Measurements from ENCODE around the gene PBX4. TPM values are rescaled to one million over a fixed set of nuclear protein-coding genes. Genes with fewer than 3 reads are reported as not detected.
"Not testable (repeated sequence)": the region's sequence is repeated elsewhere in the genome, so short reads cannot be mapped to it uniquely, and the experiment has no call there.

Gene PBX4
- total RNA-seq, 1 experiment from 2014 or later, result 0.94 TPM

DNA sequence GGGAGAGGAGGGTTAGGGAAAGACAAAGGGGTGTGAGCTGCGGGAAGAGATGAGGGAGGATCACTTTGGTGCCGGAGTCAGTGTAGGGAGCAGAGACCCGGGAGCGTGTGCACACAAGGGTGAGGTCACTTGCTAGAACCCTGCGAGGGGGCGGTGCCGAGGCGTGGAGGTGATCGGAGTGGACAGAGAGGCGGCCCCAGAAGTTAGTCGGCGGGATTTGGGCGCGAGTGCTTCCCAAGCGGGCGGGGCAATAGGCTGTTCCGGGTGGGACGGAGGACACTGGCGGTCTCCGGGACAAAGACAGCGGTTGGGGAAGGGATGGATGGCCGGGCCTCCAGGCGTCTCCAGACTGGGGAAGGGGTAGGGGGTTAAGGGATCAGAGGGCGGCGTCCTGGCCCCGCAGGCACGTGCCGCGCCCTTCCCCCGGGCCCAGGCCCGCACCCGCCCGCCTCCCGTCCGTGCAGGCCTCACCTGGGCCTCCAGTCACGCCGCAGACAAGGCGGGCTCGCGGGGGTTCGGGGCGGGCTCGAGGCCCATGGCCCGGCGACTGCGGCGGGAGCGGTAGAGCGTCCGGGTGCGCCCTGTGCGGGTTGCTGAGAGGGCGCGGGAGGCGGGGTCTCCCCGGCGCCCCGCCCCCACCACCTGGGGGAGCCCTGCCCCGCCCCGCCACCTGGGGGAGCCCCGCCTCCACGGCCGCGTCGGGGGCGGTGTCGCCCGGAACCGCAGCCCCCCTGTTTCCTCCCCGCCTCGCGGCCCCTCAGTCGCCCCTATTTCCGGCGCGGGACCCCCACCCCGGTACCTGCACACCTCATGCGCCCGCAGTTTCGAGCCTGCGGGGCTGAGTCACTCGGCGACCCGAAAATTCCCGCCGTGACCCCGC is 9.4 kb upstream of the PBX4 start, which contains the start of gene LPAR2:
Gene LPAR2, minus strand, starts transcription at position 600 of the 880 bp plus-strand sequence. CDS start 945 bp downstream, outside the sequence.
- peak; percentile 43 for DNase-seq (ENCODE audit: low read depth)

DNA sequence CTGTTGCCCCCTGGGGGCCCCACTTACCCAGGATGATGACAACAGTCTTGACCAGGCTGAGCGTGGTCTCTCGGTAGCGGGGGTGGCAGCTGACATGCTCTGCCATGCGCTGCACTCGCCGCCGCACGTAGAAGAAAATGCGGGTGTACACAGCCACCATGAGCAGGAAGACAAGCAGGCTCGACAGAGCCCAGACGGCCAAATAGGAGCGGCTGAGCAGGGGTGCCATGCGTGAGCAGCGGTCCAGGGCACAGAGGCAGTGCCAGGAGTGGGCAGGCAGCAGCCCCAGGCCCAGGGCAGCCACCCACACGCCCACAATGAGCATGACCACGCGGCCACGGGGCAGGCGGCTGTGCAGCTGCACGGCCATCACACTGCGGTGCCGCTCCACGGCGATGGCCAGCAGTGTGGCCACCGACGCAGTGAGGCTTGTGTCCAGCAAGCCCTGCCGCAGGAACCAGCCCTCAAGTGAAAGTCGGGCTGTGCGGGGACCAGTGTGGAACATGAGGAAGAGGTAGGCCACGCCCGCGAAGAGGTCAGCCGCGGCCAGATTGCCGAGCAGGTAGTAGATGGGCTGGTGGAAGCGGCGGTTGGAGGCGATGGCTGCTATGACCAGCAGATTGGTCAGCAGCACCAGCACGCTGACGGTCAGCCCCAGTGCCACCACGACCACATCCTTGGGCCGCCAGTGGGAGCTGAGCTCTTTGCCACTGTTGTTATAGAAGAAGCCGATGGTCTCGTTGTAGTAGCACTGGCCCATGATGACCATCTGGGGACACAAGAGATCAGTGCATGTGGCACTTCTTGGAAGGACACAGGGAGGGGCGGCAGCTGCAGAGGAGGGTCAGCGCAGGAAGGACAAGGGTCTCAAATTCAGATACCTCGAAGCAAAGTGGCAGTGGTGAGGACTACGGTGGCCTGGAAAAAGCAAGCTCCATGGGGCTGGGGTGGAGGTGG is 8.3 kb upstream of the PBX4 start:
- DNase-seq (ENCODE audit: low read depth), result no peak

DNA sequence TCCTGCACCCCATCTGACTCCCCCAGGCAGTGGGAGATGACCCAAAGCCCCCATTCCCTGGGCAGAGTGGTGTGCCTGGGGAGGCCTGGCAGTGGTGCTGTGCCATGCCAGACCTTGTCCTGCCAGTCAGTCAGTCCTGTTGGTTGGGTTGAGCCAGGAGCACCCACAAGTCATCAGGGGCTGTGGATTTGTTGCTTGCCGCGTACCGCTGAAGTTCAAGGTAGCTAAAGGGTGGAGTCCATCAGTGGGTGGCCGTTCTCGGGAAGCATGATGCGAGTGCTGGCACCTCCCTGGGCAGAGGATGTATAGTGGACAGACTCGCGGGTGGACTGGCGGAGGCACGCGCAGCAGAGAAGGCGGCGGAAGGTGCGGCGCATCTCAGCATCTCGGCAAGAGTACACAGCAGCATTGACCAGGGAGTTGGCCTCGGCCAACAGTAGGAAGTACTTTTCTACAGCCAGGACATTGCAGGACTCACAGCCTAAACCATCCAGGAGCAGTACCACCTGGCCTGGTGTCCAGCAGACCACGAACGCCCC is 5.6 kb upstream of the PBX4 start:
- no peak for DNase-seq (ENCODE audit: low read depth)

DNA sequence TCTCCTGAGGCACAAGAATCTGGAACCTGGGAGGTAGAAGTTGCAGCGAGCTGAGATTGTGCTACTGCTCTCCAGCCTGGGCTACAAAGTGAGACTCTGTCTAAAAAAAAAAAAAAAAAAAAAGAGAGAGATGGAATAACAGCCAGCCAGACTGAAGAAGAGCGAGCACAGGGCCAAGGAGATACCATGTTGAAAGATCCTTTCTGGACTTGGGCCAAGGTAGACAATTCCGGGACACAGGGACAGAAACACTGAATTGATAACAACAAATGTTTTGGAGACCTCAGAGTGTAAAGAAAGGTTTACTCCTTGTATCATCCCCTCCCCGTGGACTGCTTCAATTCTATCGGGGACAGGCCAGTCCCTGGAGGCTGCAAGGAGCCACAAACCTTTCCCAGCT is 4.9 kb upstream of the PBX4 start:
- no peak for DNase-seq (ENCODE audit: low read depth)

DNA sequence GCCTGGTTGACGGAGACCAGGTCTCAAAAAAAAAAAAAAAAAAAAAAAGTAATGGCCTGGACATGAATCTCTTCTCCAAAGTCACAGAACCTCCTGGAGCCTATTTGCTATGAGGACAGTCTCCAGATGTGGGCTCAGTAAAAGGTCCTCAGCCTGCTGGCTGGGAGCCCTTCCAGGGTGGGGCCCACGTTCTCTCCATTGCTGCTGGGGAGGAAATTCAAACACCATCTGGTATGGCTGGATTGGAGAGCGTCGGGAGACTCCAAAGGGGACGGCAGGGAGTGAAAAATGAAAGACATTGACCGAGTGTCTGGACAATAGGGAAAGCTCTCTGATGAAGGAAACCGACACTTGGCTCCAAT is 1.3 kb upstream of the PBX4 start:
- DNase-seq (ENCODE audit: low read depth), result no peak

DNA sequence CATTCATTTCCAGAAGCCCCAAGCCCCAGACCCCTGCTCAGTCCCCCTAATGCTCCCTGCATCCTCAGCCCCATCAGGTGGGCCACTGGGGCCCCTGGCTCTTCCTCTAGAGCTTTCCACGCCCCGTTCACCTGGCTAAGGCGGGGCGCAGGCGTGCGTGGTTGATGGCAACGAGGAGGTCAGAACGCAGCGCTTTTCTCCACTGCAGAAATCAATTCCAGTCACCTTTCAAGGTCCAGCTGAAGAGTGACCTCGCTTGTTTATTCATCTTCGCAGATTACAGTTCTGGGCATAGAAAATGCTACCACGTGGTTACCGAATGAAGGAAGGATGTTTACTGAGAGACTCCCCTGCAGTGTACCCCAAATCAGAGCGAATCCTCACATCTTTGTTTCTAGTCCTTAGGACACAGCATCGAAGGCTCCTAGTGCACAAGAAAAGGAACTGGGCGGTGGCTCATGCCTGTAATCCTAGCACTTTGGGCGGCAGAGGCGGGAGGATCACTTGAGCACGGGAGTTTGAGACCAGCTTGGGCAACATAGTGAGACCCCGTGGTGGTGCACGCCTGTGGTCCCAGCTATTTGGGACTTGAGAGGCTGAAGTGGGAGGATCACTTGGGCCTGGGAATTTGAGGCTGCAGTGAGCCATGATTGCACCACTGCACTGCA is 828 bp upstream of the PBX4 start:
- no peak for DNase-seq (ENCODE audit: low read depth)

DNA sequence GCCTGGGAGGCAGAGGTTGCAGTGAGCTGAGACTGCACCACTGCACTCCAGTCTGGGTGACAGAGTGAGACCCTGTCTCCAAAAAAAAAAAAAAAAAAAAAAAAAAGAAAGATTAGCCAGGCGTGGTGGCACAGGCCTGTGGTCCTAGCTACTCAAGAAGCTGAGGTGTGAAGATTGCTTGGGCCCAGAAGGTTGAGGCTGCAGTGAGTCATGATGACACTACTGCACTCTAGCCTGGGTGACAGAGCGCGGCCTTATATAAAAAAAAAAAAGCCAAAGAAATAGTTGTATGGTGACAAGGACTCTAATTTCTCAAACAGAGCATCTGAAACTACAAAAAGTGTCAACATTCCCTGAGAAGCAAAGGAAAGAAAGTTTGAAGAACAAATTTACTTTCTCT is 3.4 kb downstream of the PBX4 start:
- peak; percentile 86 for DNase-seq (ENCODE audit: low read depth)

DNA sequence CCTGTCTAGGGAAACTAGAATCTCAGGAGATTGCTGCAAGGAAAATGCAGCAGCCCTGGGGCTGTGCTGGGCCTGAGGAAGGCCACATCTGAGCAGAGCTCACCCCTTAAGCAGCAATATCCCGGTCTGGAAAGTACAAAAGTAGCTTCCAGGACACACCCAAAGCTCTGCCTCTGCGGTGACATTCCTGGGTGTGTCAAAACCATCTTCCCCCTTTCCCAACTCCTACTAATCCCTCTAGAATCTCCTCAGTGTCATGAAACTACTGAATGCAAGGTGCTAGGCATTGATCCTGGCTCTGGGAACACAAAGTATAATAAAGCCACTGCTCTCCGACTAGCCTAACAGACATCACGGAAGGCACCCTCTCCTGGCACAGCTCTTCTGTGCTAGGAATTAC is 5.0 kb downstream of the PBX4 start:
- no peak for DNase-seq (ENCODE audit: low read depth)

DNA sequence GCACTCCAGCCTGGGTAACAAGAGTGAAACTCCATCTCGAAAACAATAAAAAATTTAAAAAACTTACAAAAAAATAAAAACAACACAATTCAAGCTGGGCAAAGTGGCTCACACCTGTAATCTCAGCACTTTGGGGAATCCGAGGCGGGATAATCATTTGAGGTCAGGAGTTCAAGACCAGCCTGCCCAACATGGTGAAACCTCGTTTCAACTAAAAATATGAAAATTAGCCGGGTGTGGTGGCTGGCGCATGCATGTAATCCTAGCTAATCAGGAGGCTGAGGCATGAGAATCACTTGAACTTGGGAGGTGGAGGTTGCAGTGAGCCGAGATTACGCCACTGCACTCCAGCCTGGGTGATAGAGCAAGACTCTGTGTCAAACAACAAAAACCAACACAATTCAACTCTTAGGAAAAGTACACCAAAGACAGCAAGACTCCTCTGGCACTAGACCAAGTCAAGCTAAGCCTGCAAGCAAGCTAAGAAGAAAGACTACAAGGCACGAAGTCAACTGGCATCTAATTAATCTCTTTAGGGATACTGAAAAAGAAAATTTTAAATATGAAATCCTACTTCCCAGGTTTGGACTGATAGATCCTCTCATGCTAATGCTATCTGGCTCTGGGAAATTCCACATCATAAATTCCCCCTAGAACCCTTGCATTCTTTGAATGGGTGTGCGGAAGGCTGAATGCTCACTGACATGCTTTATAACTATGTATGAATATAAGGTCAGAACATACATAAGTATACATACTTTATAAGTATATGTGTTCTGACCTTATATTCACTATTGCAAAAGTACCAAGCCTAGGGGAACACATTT is 7.9 kb downstream of the PBX4 start:
- DNase-seq (ENCODE audit: low read depth), result no peak

DNA sequence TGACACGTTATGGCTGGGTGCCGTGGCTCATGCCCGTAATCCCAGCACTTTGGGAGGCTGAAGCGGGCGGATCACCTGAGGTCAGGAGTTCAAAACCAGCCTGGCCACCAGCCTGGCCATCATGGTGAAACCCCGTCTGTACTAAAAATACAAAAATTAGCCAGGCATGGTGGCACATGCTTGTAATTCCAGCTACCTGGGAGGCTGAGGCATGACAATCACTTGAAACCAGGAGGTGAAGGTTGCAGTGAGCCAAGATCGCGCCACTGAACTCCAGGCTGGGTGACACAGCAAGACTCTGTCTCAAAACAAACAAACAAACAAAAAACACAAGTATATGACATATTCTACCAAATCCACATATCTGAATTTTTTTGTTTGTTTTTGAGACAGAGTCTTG is 11.8 kb downstream of the PBX4 start:
- not testable (repeated sequence) for DNase-seq (ENCODE audit: low read depth)

DNA sequence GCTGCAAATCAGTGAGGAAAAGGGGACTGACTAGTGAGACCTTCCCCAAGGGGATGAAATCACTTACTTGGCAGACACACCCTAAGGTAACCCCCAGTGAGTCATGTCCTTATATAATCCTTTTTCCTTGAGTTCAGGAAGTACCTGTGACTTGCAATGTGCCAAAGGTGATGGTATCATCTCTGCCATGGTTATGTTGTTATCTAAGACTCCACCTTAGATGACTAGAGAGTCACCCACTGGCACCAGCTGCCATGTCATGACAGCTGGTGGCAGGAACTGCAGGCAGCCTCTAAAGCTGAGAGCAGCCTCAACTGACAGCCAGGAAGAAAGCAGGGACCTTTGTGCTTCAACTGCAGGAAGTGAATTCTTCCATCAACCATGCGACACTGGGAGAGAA is 12.5 kb downstream of the PBX4 start:
- DNase-seq (ENCODE audit: low read depth), result peak; percentile 75

DNA sequence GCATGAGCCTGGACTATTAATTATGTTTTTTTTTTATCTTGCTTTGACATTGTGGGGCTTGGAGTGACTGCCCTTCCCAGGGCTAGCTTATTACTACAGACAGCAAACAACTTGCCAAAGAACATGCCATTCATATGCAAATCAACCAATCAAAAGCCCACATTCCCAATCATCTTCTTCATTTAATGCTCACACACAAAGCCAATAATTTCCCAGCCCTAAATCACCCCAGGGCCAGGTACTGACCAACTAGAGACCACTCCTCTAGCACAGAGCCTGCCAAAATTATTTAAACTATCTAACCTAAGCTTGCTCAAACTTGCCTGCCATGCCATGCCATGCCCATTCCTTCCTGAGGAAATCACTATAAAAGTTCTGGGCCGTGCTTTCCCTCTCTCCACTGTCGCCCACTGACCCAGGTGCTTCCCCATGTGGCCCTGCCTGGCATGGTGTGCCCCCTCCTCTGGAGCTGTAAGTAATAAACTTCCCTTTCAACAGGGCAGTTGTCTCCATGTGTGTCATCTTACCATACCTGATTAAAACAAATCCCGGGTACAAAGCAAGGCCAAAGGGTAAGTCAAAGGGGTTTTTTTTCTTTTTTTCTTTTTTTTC is 15.7 kb downstream of the PBX4 start:
- no peak for DNase-seq (ENCODE audit: low read depth)

DNA sequence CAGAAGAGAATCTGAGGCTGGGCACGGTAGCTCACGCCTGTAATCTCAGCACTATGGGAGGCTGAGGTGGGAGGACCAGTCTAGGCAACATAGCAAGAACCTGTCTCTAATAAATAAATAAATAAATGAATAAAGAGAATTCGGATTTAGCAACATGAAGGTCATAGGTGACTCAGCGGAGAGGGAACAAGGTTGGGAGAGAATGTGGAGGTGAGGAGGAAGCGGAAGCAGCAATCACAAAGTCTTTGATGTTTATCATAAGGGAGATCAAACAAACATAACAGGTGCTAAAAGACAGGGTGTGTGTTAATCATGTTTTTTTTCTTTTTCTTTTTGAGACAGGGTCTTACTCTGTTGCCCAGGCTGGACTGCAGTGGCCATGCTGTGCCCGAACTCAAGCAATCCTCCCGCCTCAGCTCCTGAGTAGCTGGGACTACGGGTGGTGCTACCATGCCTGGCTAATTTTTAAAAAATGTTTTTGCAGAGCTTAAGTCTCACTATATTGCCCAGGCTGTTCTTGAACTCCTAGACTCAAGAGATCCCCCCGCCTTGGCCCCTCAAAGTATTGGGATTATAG is 16.3 kb downstream of the PBX4 start:
- no peak for DNase-seq (ENCODE audit: low read depth)

DNA sequence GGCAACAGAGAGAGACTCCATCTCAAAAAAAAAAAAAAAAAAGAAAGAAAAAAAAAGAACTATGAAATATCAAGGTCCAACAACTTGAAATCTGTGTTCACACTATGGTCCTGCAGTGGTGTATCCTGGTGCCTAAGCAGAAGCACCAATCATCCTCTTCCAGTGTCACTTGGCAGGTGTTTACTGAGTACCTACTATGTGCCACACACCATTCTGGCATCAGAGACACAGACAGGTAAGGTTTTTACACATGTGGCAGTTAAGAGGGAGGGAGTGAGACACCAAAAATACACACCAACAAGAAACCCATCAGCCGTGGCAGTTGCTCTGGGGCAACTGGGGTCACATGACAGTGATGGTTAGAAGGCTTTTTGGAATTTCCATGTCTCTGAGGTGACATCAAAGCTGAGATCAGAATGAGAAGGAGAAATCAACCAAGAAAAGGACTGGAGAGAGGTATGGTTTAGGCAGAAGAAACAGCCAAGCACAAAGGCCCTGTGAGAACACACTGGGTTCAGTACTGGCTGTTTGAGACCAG is 17.6 kb downstream of the PBX4 start:
- no peak for DNase-seq (ENCODE audit: low read depth)

DNA sequence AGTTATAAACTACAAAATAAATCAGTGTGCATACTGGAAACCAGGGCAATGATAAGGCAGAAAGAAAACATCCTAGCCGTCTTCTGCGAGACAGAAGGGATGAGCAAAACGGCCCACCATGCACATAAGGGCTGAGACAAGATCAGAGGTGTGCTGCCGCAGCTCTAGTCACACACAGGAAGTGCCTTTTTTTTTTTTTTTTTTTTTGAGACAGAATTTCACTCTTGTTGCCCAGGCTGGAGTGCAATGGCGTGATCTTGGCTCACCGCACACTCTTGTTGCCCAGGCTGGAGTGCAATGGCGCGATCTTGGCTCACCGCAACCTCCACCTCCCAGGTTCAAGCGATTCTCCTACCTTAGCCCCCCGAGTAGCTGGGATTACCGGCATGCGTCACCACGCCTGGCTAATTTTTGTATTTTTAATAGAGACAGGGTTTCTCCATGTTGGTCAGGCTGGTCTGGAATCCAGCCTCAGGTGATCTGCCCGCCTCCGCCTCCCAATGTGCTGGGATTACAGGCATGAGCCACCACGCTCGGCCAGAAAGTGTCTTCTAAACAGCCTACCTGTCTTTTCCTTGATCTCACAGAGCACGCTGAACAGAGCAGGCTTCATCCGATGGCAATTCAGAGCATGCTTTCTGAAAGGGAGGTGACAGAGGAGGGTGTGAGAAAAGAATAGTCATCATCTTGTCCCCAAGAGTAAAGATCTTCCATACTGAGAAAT is 19.6 kb downstream of the PBX4 start:
- not testable (repeated sequence) for DNase-seq (ENCODE audit: low read depth)

DNA sequence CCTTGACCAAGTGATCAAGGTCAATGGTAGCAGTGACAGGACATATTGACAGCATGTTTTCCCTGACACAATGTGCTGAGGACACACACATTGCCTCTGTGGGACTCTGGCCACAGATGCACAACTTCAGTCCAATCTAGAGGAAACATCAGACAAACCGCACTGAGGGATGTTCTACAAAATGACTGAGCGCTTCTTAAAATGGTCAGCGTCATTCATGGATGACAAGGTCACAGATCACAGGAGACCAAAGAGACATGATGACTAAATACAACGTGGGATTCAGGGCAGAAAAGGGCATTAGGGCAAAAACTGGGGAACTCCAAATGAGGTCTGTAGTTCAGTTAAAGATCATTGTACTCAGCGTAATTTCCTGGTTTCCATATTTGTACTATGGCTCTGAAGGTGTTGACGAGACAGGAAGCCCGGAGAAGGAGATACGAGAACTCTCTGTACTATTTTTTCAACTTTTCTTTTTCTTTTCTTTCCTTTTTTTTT is 20.6 kb downstream of the PBX4 start:
- DNase-seq (ENCODE audit: low read depth), result no peak

DNA sequence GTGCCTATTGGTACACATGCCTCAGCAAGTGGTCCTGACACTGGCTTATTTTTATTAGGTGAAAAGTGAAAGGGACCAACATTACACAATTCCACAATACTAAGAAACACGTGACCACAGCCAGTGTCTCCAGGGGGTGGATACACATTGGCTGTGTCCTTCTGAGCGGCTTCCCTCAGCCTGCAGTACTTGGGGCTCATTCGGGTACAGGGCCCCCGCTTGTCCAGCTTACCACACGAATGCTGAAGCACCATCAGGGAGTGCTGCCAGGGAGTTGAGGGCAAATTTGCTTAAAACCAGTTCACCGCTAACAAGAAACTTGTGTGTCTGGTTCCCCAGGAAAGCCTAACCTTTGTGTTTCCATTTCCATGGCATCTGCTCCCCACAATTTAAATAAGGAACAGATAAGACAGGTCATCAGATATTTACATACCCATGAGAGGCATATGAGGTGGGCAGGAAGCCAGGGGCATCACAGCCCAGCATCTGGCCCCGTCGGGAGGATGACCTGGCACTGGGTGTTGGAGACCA is 23.3 kb downstream of the PBX4 start:
- peak; percentile 15 for DNase-seq (ENCODE audit: low read depth)

DNA sequence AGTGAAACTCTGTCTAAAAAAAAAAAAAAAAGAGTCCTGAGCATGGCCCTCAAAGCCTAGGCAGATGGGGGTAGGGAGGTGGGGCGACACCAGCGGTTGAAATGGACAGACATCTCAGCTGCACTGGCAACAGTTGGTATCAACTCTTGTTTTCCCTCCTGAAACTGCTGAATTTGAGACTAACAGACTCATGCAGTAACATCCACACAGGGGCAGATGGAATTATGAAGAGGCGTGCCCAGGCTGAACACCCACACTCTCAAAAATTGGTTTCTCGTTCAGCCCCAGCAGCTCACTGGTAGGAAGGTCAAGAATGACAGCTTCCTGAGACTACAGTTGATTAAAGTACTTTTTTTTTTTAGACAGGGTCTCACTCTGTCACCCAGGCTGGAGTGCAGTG is 24.1 kb downstream of the PBX4 start:
- no peak for DNase-seq (ENCODE audit: low read depth)

DNA sequence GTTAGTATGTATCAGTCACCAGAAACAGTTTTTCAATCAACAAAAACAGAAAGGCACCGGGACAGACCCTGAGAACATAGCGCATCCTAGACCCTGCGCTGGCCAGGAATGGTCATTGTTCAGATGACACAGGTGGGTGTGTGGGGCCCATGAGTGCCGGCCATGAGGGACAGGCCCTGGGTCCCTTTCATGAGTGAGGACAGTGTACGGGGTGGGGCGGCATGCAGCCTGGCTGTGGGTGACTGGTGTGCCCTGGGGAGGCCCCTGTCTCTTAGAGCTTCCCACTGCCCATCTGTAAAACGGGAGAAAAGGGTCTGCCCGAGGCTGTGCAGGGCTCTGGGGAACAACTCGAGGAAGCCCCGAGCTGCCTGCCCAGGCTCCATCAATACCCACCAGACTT is 25.8 kb downstream of the PBX4 start:
- no peak for DNase-seq (ENCODE audit: low read depth)
